RPMI8226 (cell line): Measurements from ENCODE around the gene ZRANB2.

Experiments
- DNase-seq: peaks from one replicate; pipeline ENCODE4 v3.0.0-alpha.2; 2015

Gene ZRANB2

DNA sequence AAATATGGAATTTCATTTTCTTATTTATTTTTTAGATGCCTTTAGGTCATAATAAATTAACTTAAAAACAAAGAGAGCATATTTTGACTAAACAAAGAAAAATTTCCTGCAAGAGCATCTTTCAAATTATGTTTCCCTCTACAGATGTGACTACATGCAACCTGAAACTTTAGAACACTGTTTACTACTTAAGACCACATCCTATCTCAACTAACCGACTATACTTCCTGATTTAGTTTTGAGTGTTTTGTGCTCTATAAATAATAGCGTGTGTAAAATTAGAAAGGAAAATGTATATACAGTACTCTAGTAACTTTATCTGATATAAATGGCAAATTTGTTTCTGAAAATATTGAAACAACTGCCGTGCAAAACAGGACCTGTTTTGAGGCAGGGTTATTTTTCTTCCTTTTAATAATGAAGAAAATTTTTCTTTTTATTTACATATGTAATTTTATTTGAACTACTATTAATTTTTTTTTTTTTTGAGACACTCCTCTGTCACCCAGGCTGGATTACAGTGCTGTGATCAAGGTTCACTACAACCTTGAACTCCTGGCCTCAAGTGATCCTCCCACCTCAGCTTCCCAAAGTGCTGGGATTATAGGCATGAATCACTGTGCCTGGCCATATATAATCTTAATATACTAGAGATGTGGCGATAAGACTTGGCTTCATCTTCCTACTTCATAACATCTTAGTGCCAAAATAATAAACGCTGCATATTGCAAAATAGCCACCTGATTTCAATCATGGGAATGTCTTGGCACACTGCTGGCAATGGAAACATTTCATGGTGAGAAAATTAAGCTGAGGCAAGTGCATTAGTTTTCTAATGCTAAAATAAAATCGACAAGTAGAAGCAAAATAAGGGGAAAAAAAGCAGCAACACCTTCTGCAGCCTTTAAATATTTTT is 12.3 kb downstream of the ZRANB2 start:
- DNase-seq: no peak

DNA sequence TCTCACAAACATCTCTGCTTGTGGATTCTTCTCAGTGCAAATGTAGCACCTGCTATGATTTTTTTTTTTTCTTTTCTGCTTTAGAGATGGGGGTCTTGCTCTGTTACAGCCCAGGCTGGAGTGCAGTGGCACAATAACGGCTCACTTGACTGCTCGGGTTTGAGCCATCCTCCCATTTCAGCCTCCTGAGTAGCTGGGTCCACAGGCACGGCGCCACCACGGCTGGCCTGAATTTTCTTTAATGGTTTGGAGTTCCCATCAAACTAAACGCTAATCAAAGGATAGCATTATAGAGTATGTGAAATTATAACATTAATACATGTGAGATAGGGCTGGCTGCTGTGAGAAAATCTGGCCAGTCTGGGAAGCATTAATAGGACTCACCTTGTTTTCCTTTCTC is 26.0 kb downstream of the ZRANB2 start:
- DNase-seq: no peak

DNA sequence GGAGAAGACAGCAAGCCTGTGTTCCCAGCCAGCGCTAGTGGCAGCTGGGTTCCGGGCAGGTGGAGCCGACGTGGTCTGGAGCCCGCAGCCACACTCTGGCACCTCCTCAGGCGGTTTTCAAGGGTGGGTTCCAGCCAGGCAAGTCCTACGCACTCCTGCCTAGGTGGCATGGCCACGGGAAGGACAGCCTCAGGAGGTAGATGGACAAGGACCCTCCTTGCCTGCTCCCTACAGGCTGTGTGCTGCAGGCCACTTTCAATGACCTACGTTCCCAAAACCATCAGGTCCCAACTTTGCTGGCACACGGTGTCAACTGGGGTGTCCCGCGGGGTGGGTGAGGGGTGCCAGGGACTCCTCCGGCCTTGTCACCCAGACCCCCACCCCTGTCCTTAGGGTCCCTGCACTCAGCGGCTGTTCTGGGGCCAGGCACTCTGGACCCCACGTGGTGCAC is 26.5 kb downstream of the ZRANB2 start:
- DNase-seq: no peak

DNA sequence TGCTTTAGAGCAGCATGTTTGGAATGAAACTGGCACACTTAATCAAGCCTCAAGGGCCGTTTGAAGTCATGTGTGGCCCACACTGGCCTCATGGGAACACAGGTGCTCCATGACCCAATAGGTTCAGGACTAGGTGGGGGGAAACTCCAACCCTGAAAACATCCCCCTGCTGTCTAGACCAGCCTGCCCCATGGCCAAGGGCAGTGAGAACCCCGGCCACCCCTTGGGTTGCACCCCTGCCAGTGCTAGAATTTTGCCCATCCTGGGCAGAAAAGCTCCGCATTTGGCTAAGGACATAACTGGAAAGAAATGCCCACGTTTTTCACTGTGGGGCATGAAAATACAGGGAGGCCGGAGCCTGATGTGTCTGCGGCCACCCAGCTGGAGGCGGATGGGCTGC is 27.1 kb downstream of the ZRANB2 start:
- DNase-seq: no peak

DNA sequence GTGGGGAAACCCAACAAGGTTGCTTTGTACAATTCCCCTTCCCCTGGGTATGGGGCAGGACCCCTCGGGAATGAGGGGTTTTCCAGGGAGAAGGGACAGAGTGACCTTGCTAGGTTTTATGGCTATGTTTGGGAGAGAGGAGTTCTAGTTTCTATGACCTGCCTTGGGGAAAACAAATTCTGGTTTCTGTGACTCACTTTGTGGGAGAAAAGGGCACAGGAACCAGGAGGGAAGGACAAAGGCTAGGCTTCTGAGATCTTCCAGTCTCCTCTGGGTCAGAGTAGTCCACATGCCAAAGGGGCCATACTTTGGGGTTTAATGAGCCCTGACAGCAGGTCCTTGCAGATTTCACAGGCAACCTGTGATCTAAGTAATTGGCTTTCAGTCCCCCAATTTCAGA is 27.7 kb downstream of the ZRANB2 start:
- no peak for DNase-seq

DNA sequence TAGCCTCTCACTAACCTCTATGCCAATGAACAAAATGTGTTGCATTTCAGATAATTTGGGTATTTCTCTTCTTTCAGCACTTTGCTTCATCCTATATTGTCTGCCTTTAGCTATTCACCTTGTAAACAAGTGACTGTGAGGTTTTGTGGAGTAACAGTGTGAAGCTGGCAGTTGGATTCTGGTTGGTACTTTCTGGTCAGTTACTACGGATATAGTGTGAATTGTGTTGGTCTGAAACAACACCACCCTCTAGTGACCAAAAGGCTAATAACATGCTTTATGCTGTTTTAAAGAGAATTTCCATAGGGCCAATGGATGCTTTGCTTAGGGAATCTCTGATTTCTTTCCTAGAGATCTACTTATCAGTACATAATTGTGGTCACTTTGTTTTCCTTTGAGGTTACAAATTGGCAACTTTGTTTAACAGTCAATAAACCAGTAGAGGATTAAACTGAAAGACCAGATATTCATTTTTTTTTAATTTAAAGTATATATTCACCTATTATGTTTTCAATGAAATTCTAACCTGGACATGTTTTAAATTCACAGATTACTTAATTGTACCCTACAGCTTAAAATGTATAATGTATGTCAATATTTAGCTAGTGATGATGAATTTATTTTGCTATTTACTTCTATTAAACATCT is 30.8 kb downstream of the ZRANB2 start:
- DNase-seq: peak; percentile 35

DNA sequence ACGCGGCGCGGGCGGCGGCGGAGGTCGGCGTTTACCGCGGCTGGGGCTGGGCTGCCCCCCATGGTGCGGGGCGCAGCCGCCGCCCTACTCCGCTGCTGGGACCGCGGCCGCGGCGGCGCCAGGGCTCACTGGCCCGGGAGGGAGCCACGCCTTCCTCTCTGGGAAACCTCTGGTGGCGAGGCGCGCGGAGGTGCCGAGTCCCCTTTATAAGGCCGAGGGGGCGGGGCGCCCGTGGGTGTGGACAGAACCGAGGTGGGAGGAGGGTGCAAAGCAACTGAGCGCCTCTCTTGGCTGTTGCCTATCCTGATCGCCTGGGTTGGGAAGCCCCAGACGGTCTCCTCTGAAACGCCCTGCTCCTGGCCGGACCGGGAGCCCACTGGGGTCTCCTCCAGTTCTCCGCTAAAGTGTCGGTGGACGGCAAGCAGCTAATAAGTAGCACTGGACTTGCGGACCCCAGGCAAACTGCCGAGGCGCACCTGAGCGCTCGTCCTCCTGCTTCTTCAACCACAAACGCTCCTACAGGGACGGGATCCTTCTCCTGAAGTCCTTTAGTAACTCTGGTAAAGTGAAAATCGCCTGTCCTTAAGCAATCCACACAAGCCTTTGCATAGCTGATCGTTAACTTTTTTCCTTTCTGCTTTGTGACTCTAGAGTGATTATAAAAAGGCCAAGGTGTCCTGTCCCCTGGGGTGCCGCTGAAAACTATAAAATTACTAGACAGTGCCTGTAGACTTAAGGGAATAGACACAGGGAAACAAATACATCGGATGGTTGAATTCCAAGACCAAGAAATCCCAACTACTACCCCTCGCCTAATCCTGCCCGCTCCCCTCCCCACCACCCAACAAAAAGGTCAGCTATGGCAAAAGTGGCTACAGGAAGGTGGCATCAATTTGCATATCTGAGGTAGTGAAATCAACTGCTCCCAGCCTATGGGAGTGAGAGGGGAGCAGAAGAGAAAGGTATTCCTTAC is 32.9 kb downstream of the ZRANB2 start, which contains the start of gene PTGER3:
TSS of gene PTGER3 (minus strand) at position 182 of the 973 bp plus-strand sequence. CDS start 239 bp downstream, outside the sequence.
- DNase-seq: peak; percentile 4

DNA sequence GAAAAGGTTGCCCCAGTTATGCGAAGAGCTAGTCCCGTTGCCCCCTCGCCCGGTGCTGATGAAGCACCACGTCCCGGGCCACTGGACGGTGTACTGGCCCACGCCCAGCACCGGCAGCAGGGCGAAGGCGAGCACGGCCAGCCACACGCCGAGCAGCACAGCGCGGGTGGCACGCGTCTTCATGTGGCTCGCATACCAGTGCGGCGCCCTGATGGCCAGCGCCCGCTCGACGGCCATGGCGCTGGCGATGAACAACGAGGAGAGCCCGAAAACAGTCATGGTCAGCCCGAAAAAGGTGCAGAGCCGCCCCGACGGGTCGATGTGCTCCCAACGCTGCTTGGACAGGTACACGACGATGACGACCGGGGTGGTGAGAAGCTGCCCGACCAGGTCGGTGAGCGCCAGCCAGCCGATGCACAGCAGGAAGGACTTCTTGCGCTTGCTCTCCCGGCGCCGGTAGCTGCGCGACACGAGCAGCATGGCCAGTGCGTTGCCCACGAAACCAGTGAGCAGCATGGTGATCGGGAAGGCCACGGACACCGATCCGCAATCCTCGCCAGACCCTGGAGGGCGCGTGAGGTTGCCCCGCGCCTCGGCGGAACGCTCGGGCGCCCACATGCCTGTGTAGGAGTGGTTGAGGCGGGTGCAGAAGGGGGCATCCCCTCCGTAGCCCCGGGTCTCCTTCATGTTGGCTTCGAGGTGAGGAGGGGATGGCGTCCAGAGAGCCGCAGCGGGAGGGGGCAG is 33.8 kb downstream of the ZRANB2 start:
- DNase-seq: no peak

DNA sequence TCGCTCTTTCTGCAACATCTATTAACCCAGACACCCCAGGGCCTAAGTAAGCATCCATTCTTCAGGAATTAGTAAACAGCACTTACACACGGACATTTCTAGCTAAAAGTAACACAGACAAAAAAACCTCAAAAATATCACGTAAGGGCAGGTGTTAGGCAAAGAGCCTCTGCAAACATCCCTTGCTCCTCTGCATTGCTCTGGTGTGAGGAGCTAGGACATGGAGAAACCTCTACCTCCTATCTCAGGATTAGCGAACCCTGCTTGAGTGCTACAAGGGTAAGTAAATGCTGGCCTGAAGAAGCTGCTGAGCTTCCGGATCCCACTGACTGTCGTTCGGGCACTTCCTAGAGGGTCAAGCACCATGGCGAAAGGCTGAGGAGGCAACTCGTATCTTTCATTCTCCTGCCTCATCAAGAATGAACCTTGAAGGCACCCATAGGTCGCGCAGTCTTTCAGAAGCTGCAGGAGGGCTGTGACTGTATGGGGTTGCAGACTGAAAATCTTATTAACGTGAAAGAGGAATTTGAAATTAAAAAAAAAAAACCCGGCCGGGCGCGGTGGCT is 35.3 kb downstream of the ZRANB2 start:
- DNase-seq: no peak

DNA sequence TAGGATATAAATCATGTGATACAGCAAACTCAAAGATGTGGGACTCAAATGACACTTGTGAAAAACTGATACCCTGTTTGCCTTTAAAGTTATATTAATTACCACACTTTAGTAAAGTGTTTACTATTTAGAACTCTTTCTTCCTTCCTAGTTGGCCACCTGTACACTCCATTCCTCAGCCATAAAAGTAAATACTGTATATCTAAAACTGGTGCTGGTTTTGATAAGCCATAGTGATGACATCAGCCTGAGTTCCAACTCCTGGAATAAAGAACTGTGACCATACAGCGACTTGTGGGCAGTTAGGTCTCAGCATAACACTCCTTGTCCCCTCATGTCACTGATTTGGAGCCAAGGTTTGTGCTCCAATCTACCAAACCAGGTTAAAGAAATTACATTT is 36.0 kb downstream of the ZRANB2 start:
- DNase-seq: no peak

DNA sequence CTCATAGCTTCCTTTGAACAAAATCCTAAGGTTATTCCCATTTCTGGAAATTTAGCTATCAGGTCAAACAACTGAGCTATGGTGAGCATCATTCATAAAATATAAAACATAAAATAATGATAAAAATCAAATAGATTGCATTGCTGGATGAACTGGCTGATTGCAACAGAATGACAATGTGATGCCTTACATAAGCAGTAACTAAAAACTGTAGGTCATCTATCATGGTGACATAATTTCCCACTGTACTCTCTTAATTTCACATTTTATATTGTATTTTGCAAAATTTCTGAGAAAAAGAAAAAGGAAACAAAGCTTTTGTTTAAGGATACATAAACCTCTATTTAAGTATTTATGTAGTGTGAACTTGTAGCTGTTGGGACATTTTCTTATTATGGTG is 37.8 kb downstream of the ZRANB2 start:
- DNase-seq: no peak

DNA sequence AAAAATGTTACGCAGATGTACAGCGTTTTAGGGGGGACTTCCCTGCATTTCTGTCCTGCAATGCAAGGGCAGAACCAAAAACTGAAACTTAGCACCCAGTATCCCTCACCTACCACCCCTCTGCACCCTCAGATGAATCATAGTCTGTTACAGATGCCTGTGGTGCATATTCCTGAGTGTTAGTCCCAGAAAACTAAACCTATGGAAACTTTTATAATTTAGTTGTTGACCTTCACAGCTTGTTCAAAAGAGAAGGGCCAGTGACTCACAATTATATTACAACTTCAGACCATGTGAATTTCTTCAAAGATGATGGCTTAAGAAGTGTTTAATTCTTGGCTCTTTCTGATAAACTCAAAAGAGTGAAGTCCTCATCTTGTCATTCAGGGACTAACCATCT is 39.0 kb downstream of the ZRANB2 start:
- DNase-seq: no peak

DNA sequence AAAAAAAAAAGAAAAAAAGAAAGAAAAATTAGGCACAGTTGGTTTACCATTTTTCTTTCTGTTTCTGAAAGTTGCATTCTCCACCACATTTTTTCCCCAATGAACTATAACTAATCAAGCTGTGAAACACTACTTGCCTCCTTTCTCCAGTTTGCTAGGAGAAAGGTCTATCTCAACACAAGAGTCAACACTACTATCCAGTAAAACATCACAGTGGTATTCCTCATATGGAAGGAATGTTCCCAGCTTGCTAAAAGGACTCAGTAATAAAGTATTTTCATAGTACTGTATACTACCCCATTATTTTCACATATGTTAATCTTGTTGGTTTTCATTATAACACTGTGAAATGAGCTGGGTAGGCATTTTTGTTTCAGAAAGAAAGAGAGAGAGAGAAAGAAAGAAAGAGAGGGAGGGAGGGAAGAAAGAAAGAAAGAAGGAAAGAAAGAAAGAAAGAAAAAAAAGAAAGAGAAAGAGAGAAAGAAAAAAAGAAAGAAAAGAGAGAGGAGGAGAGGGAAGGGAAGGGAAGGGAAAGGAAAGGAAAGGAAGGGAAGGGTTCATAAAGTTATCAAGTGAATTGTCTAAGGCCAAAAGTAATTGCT is 41.1 kb downstream of the ZRANB2 start:
- no peak for DNase-seq

DNA sequence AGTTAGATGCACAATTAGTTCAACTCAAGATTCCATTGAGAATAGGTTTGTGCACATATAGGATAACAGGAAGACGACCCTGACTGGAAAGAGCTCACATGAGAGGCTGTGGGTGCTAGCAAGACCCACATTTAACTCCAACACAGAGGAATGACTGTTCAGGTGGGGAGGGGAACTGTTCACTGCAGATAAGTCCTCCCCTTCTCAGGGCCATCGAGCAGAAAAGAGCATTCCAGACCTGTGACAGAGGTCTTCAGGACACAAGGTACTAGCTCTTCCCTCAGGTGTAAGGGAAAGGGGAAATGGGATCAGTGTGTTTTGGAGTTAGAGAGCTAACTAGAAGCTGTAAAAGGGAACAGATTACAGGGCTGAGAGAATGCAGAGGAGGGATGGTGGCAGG is 41.9 kb downstream of the ZRANB2 start:
- no peak for DNase-seq

DNA sequence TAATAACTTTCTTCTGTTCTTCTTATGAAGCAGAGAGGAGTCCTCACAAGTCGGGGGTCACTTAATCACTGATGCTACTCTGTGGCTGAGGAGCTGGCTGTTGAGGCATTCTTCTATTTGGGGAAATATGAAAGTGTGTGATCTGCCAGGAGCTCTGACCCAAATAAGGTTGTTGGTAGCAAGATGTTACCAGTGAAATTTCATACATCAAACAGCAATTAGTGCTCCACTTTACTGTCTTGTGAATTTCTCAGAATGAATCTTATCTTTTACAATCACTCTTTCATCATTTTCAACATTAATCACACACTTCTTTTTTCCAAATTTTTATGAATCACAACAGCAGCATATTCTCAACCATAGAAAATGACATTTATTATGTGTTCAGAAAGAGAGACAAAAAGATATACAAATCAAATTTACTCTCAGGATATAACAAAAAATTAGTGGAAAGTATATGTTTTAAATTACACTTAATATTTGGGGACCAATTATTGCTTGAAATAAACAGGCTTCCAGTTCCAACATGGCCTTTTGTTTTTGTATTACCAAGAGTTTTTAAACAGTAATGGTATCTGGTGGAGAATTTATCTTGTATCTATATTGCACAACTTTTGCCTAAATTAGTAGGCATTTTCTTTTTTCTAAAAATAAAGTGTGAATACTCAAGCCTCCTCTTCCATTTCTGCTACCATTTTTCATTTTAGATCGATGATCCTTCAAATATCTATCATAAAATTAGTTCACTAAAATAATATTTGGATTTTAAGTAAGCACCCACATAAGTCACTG is 42.8 kb downstream of the ZRANB2 start:
- DNase-seq: no peak

DNA sequence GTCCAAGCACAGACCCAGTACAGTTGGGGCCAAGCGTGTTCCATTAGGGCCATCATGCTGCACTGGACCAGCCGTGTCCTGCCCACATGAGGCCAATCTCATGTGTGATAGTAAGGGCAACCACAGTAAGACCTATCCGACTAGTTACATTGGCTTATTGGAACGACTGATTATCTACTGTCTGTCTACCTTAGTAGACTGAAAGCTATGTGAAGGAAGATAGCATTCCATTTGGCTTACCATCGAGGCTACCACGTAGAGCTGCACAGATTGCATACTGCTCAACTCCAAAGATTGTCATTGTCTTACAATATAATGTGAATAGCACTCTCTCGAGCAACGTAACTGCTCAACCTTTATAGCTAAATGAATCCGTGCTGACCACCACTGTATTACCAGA is 43.8 kb downstream of the ZRANB2 start:
- no peak for DNase-seq

DNA sequence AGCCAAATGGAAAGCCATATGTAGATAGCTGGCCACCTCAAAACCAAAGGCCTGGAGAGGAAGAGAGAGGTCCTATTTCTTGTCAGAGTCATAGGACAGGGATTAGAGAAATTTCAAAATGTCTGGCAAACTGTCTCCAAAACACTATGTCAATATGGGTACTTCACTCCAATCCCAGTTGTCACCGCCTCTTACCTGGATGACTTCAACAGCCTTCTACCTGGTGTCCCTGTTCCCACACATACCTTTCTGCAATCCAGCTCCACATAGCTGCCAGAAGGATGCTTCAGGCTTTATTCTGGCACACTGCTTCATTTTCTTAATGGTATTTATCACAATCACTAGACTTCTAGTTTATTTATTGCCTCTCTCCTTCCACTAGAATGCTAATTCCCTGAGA is 47.7 kb downstream of the ZRANB2 start:
- no peak for DNase-seq

DNA sequence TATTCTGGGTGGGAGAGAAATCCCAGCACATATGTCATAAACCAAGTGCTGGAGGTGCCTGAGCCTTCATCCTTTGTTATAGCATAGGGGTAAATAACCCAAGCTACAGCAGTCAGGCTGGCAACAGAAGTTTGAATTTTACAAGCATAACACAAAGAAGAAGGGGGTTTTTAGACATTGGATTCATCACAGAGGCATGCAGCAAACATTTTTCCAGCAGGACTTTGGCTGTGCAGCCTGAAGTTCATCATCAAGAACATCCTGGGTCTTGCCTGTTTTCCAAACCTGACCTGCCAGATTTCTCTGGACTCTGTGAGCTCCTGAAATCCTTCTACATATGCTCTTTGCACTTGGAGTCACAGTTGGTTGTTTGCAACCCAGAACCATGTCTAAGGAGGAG is 49.4 kb downstream of the ZRANB2 start:
- DNase-seq: no peak

DNA sequence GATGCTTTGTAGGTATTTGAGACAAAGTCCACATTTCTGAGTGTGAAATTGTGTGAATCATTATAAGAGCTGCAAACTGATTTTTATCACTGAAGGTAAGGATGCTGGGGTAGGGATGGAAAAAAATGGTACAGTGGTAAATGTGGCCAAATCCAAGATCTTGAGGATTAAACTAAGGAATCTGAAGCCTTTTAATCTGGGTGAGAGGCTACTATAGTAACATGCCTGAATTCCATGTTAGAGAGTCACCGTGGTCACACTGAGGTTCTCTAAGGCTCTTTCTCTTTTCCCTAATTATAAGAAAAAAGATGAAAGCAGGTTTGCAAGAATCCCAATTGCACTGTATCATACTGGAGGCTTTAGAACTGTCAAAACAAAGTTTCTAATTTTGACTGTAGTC is 50.8 kb downstream of the ZRANB2 start:
- DNase-seq: no peak

DNA sequence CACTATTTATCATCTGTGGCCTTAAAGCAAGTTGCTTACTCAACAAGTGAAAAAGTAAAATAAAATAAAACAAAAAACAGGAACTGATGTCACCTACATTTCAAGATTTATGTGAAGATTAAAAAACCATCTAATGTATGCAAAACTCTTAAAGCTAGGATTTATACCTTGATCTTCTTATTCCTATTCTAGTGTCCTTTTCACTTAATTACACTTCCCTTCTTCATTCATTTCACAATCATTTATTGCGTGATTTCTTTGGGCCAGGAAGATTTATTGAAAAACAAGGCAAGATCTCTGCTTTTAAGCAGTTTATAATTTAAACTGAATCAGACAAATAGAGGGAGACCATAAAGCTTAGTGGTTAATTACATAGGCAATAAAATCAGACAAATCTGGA is 51.9 kb downstream of the ZRANB2 start:
- no peak for DNase-seq

DNA sequence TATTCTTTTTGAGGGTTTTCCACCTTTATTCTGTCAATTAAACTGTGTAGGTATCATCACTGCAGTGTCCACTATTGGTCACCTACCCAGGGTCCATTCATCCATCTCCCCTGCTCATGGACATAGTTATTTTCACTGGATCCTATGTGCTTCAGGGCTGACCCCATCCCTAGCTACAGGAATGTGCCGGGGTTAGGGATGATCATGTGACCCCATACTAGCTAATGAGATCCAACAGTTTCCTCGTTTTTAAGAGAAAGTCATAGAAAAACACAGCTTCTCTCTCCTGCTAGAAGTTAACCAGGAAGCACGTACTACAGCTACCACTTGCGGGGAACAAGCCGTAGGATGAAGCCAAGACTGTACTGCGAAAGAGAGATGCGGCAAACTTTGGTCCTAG is 52.8 kb downstream of the ZRANB2 start:
- DNase-seq: no peak
